Measurements from ENCODE around the gene INO80B.
"Not testable (repeated sequence)": the region's sequence is repeated elsewhere in the genome, so short reads cannot be mapped to it uniquely, and the experiment has no call there.

Gene INO80B

DNA sequence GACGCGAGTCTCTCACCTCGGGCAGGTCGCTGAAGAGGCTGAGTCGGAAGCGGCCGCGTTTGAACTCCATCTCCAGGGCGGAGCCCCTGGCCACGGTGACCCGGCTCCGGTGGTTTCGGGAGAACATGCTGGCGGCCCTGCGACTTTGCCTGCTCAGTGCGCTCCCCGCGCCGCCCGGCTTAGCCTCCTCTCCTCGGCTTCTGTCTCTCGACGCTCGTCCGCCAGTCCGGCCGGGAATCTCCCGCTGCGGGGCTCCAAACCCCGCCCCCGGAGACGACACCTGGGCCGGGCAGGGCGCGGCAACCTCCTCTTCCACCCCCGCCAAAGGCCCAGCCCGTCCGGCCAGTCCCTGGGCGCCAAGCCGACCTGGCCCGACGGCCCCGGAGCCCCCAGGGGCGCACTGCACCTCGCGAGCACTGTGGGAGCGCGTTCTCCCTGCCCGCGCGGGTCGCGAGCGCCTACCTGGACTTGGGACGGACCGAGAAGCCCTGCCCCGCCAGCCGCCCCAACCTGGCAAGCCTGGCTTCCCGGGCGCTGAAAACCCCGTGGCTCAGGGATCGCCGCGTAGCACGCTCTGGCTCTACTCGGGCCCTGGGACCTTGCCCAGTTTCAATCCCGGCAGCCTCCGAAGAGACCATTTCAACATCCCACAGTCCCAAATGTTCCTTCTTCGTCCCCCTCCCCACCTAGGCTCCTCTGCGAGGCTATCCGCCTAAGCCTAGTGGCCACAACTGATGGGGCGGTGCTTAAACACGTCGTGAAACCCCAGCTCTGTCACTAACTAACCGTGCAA is 13.0 kb upstream of the INO80B start, which contains the start of gene RTKN:
Gene RTKN, minus strand, starts transcription at position 248 of the 793 bp plus-strand sequence. Its CDS starts 121 bp downstream, at position 127.
- Histone ChIP-seq H3K9me3 (ENCODE audit: insufficient read depth, low read depth, low read length) (no peaks in the 10 kb centered on the region), H3K4me1 (ENCODE audit: insufficient read depth, low read length) (peaks cover 29% of the 10 kb centered on the region), H3K27me3 (ENCODE audit: insufficient read depth, low read length) (peaks cover 24% of the 10 kb centered on the region; the same call in 1 of the 2 replicates), H3K9ac (ENCODE audit: low read depth, low read length) (peak within 1 kb of the TSS; percentile 92), H3K36me3 (ENCODE audit: insufficient read depth, low read depth, low read length) (peaks cover 6% of the 10 kb centered on the region; the same call in 1 of the 2 replicates), H3K27ac (ENCODE audit: low read length) (peak within 1 kb of the TSS; percentile 67), H3K4me3 (ENCODE audit: low read length) (peak within 1 kb of the TSS; percentile 94)

GRCh38 chr2:74442483-74443297 is 12.2 kb upstream of the INO80B start:
- H3K4me3 ChIP-seq (ENCODE audit: low read length): peak overlapping the region; percentile 94
- not testable (repeated sequence) for H3K27ac ChIP-seq (ENCODE audit: low read length); H3K36me3 ChIP-seq (ENCODE audit: insufficient read depth, low read depth, low read length); H3K9me3 ChIP-seq (ENCODE audit: insufficient read depth, low read depth, low read length)
- H3K9ac ChIP-seq (ENCODE audit: low read depth, low read length): peak overlapping the region; percentile 92; the same call in 1 of the 2 replicates
- peaks cover 22% of the 10 kb centered on the region for H3K4me1 ChIP-seq (ENCODE audit: insufficient read depth, low read length)
- peaks cover 24% of the 10 kb centered on the region; the same call in 1 of the 2 replicates for H3K27me3 ChIP-seq (ENCODE audit: insufficient read depth, low read length)

- no peaks in the 10 kb centered on the region for H3K36me3 ChIP-seq (ENCODE audit: insufficient read depth, low read depth, low read length)
- H3K9ac ChIP-seq (ENCODE audit: low read depth, low read length): no peak overlapping the region
- peaks cover 24% of the 10 kb centered on the region; the same call in 1 of the 2 replicates for H3K27me3 ChIP-seq (ENCODE audit: insufficient read depth, low read length)
- no peak overlapping the region for H3K4me3 ChIP-seq (ENCODE audit: low read length)
- peaks cover 4% of the 10 kb centered on the region; the same call in 1 of the 2 replicates for H3K4me1 ChIP-seq (ENCODE audit: insufficient read depth, low read length)
- H3K9me3 ChIP-seq (ENCODE audit: insufficient read depth, low read depth, low read length): no peaks in the 10 kb centered on the region
- no peak overlapping the region for H3K27ac ChIP-seq (ENCODE audit: low read length)
These were observed 10.2 kb upstream of the INO80B start for GRCh38 chr2:74444498-74445318.

DNA sequence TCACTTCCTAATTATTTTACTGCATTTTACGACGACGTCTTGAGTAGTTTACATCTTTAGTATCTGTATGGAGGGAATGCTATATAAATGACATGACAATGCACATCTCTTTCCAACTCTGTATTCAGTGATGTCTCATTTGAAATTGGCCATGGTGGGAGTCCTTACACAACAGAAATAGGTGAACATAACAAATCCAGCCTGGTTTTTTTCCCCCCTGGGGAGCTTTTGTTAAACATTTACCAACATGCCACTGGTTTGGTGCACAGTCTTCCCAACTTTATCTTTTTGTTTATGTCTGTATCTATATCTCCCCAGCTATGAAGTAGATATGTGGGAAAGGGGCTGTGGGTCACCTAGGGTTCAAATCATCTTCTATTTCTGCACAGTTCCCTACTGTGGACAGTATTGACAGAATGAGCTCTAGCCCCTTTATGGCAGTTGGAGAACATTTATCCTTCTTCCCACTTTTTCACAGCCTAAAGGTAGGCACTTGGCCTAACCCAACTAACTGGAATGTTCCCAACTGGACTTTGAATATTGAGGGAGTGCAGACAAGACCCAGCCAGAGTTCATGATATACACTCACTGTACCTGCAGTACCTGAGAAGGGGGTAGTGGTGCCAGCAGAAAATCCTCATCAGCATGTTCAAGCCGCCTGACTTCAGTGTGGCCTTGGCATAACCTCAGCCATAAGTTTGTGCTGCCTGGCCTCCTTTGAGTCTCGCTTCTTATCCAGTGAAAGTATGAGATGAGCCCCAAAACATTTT is 7.5 kb upstream of the INO80B start:
- H3K27ac ChIP-seq (ENCODE audit: low read length): no peak overlapping the region
- H3K36me3 ChIP-seq (ENCODE audit: insufficient read depth, low read depth, low read length): no peaks in the 10 kb centered on the region
- H3K4me3 ChIP-seq (ENCODE audit: low read length): no peak overlapping the region
- no peaks in the 10 kb centered on the region for H3K9me3 ChIP-seq (ENCODE audit: insufficient read depth, low read depth, low read length)
- peaks cover 11% of the 10 kb centered on the region; the same call in 1 of the 2 replicates for H3K27me3 ChIP-seq (ENCODE audit: insufficient read depth, low read length)
- no peaks in the 10 kb centered on the region for H3K4me1 ChIP-seq (ENCODE audit: insufficient read depth, low read length)
- no peak overlapping the region for H3K9ac ChIP-seq (ENCODE audit: low read depth, low read length)

GRCh38 chr2:74448771-74449170 is 6.1 kb upstream of the INO80B start:
- H3K27ac ChIP-seq (ENCODE audit: low read length): no peak overlapping the region
- no peak overlapping the region for H3K9ac ChIP-seq (ENCODE audit: low read depth, low read length)
- H3K9me3 ChIP-seq (ENCODE audit: insufficient read depth, low read depth, low read length): no peaks in the 10 kb centered on the region
- H3K27me3 ChIP-seq (ENCODE audit: insufficient read depth, low read length): peaks cover 9% of the 10 kb centered on the region; the same call in 1 of the 2 replicates
- H3K36me3 ChIP-seq (ENCODE audit: insufficient read depth, low read depth, low read length): no peaks in the 10 kb centered on the region
- H3K4me1 ChIP-seq (ENCODE audit: insufficient read depth, low read length): no peaks in the 10 kb centered on the region
- H3K4me3 ChIP-seq (ENCODE audit: low read length): no peak overlapping the region

- no peaks in the 10 kb centered on the region for H3K36me3 ChIP-seq (ENCODE audit: insufficient read depth, low read depth, low read length)
- H3K9ac ChIP-seq (ENCODE audit: low read depth, low read length): no peak overlapping the region
- H3K4me1 ChIP-seq (ENCODE audit: insufficient read depth, low read length): peaks cover 3% of the 10 kb centered on the region; the same call in 1 of the 2 replicates
- no peaks in the 10 kb centered on the region for H3K27me3 ChIP-seq (ENCODE audit: insufficient read depth, low read length)
- H3K9me3 ChIP-seq (ENCODE audit: insufficient read depth, low read depth, low read length): no peaks in the 10 kb centered on the region
- no peak overlapping the region for H3K27ac ChIP-seq (ENCODE audit: low read length)
- no peak overlapping the region for H3K4me3 ChIP-seq (ENCODE audit: low read length)
These were observed 4.2 kb upstream of the INO80B start for GRCh38 chr2:74450570-74451190.

DNA sequence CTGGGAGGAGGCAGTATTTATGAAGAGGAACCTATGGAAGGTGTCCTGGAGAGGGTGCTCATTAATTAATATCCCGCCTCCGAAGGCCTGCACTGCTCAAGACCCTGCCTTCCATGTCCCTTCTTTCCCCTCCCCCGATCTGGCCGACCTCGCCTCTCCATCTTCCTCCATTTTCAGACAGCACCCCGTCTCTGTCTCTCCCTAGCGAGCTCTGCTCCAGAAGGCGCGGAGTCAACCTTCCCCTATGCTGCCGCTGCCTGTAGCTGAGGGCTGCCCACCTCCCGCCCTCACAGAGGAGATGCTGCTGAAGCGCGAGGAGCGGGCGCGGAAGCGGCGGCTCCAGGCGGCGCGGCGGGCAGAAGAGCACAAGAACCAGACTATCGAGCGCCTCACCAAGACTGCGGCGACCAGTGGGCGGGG is 2.3 kb downstream of the INO80B start:
- H3K9me3 ChIP-seq (ENCODE audit: insufficient read depth, low read depth, low read length): no peaks in the 10 kb centered on the region
- peaks cover 10% of the 10 kb centered on the region for H3K4me1 ChIP-seq (ENCODE audit: insufficient read depth, low read length)
- H3K9ac ChIP-seq (ENCODE audit: low read depth, low read length): peak overlapping the region; percentile 97
- H3K4me3 ChIP-seq (ENCODE audit: low read length): peak overlapping the region; percentile 95
- peak overlapping the region; percentile 18 for H3K27ac ChIP-seq (ENCODE audit: low read length)
- peaks cover 5% of the 10 kb centered on the region; the same call in 1 of the 2 replicates for H3K36me3 ChIP-seq (ENCODE audit: insufficient read depth, low read depth, low read length)
- H3K27me3 ChIP-seq (ENCODE audit: insufficient read depth, low read length): no peaks in the 10 kb centered on the region

- Histone ChIP-seq H3K27ac (ENCODE audit: low read length) (peak overlapping the region; percentile 97), H3K4me1 (ENCODE audit: insufficient read depth, low read length) (peaks cover 10% of the 10 kb centered on the region)
These were observed 2.8 kb downstream of the INO80B start for GRCh38 chr2:74457549-74458131.

GRCh38 chr2:74458132-74458937 is 3.4 kb downstream of the INO80B start, which contains the start of gene WBP1:
Gene WBP1, plus strand, starts transcription at chr2:74458438. Its CDS starts 165 bp downstream, at chr2:74458603.
- Histone ChIP-seq H3K27me3 (ENCODE audit: insufficient read depth, low read length) (no peaks in the 10 kb centered on the region), H3K36me3 (ENCODE audit: insufficient read depth, low read depth, low read length) (peaks cover 17% of the 10 kb centered on the region), H3K4me3 (ENCODE audit: low read length) (peak within 1 kb of the TSS; percentile 95), H3K27ac (ENCODE audit: low read length) (peak within 1 kb of the TSS; percentile 97), H3K4me1 (ENCODE audit: insufficient read depth, low read length) (peaks cover 10% of the 10 kb centered on the region), H3K9me3 (ENCODE audit: insufficient read depth, low read depth, low read length) (no peaks in the 10 kb centered on the region), H3K9ac (ENCODE audit: low read depth, low read length) (peak within 1 kb of the TSS; percentile 97)

More at GRCh38 chr2:74457549-74458131, 2.8 kb downstream of the INO80B start:
- Histone ChIP-seq H3K27me3 (ENCODE audit: insufficient read depth, low read length) (no peaks in the 10 kb centered on the region), H3K36me3 (ENCODE audit: insufficient read depth, low read depth, low read length) (peaks cover 10% of the 10 kb centered on the region), H3K4me3 (ENCODE audit: low read length) (peak overlapping the region; percentile 95), H3K9ac (ENCODE audit: low read depth, low read length) (peak overlapping the region; percentile 97), H3K9me3 (ENCODE audit: insufficient read depth, low read depth, low read length) (no peaks in the 10 kb centered on the region)
